Smooth muscle cell (in vitro differentiated cells): ENCODE measurements around the gene LRRTM2. TPM values are rescaled to one million over a fixed set of nuclear protein-coding genes. Genes with fewer than 3 reads are reported as not detected.

Source experiments
- DNase-seq: peaks from one replicate; lab custom pipeline; 2025; ENCODE audit not compliant: unreplicated experiment; lab: John Stamatoyannopoulos, UW
- H2AFZ ChIP-seq: fragments of 200-600 bp; sonication (generic); 2 replicates; pipeline ENCODE4 v1.6.0; 2016; ENCODE audit warnings: antibody characterized with exemption, low read depth, mild to moderate bottlenecking
- H3F3A ChIP-seq: fragments of 200-600 bp; sonication (generic); 2 replicates; pipeline ENCODE4 v1.6.0; 2017; ENCODE audit warnings: antibody characterized with exemption, low read depth
- H3K27ac ChIP-seq: fragments of 200-600 bp; sonication (generic); 2 replicates; pipeline ENCODE4 v1.5.1; 2016; ENCODE audit warnings: low read depth, mild to moderate bottlenecking
- H3K27me3 ChIP-seq: fragments of 200-600 bp; sonication (generic); 2 replicates; pipeline ENCODE4 v1.6.1; 2016; ENCODE audit warnings: low read depth, mild to moderate bottlenecking
- H3K36me3 ChIP-seq: fragments of 200-600 bp; sonication (generic); 2 replicates; pipeline ENCODE4 v1.5.1; 2016; ENCODE audit warnings: low read depth
- H3K4me1 ChIP-seq: fragments of 200-600 bp; sonication (generic); 2 replicates; pipeline ENCODE4 v1.5.1; 2016; ENCODE audit warnings: low read depth
- H3K4me2 ChIP-seq: fragments of 200-600 bp; sonication (generic); 2 replicates; pipeline ENCODE4 v1.6.0; 2016; ENCODE audit warnings: mild to moderate bottlenecking
- H3K4me3 ChIP-seq: fragments of 200-600 bp; sonication (generic); 2 replicates; pipeline ENCODE4 v1.5.1; 2016; ENCODE audit warnings: mild to moderate bottlenecking
- H3K79me2 ChIP-seq: fragments of 200-600 bp; sonication (generic); 2 replicates; pipeline ENCODE4 v1.6.0; 2016; ENCODE audit warnings: low read depth, mild to moderate bottlenecking
- H3K9ac ChIP-seq: fragments of 200-600 bp; sonication (generic); 2 replicates; pipeline ENCODE4 v1.6.0; 2016; ENCODE audit warnings: low read depth
- H3K9me3 ChIP-seq: fragments of 200-600 bp; sonication (generic); replicated peaks from 2 replicates; pipeline ENCODE4 v1.5.1; 2016; ENCODE audit warnings: low read depth
- H4K20me1 ChIP-seq: fragments of 200-600 bp; sonication (generic); 2 replicates; pipeline ENCODE4 v1.6.0; 2016; ENCODE audit warnings: low read depth
- CTCF ChIP-seq: fragments of 200-600 bp; sonication (generic); IDR thresholded peaks from 2 replicates; pipeline ENCODE4 v1.5.1; 2017; ENCODE audit warnings: borderline replicate concordance, mild to moderate bottlenecking, antibody characterized with exemption; ENCODE audit not compliant: insufficient read depth, poor library complexity, severe bottlenecking
- WGBS: methylation state at CpG from one replicate; pipeline ENCODE4 v1.1.7; 2016; ENCODE audit warnings: low lambda C conversion rate; 5-methylcytosine and 5-hydroxymethylcytosine counted together
- polyA plus RNA-seq: library from polyadenylated mRNA; unstranded; fragments of >200 nt; fragmentation: Nextera tagmentation; extraction: Ambion mirVana; gene quantifications from 2 replicates; pipeline ENCODE4 v1.2.1, GENCODE V29; 2016
- total RNA-seq: library from RNA; depleted of rRNA; stranded (reverse); fragments of >200 nt; gene quantifications from 2 replicates; pipeline ENCODE4 v1.2.3, GENCODE V29; 2014

LRRTM2 gene
- total and polyA plus RNA-seq, 2 experiments from 2014 or later: 0.81 to 0.95 TPM

DNA sequence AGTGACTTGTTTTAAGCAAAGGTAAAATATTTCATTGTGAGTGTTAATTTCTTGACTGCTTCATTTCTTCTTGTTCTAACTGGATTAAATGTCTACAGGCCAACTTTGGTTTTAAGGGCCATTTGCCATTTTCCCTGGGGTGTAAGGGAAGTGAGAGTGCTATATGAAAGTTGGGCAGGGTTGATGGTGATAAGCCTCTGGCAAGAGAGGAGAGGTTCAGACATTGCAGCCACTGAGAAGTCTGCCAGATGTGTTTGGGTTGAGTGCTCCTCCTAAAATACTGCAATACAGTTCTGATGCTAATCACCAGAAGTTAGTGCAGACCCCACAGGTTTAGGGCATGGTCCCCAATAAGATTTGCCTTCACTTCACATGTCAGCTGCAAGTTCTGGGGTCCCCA lies 14.9 kb upstream of the LRRTM2 start:
- Histone ChIP-seq H3K9me3 (no peaks in the 10 kb centered on the region), H2AFZ (no peak overlapping the region), H3K79me2 (peaks cover 35% of the 10 kb centered on the region), H3K27ac (no peak overlapping the region), H3K4me1 (no peaks in the 10 kb centered on the region), H3K4me3 (no peak overlapping the region), H3K27me3 (no peaks in the 10 kb centered on the region), H4K20me1 (peaks cover 60% of the 10 kb centered on the region), H3K9ac (no peak overlapping the region), H3F3A (peaks cover 13% of the 10 kb centered on the region), H3K36me3 (peaks cover 35% of the 10 kb centered on the region), H3K4me2 (no peak overlapping the region)
- no peak for TF ChIP-seq CTCF
- no peak for DNase-seq

- H4K20me1 ChIP-seq: peaks cover 85% of the 10 kb centered on the region
- no peak for TF ChIP-seq CTCF
- H3K9me3 ChIP-seq: no peaks in the 10 kb centered on the region
Observed at GRCh38 chr5:138884554-138884953, 9.4 kb upstream of the LRRTM2 start.

GRCh38 chr5:138884094-138884493 lies 9.0 kb upstream of the LRRTM2 start:
- peaks cover 25% of the 10 kb centered on the region for H3K36me3 ChIP-seq

More at GRCh38 chr5:138884554-138884953, 9.4 kb upstream of the LRRTM2 start:
- DNase-seq: no peak
- peaks cover 13% of the 10 kb centered on the region for H3F3A ChIP-seq
- no peak overlapping the region for H3K4me3 ChIP-seq
- no peak overlapping the region for H2AFZ ChIP-seq
- H3K9ac ChIP-seq: no peak overlapping the region
- H3K4me2 ChIP-seq: no peak overlapping the region
- H3K36me3 ChIP-seq: peaks cover 28% of the 10 kb centered on the region
- H3K79me2 ChIP-seq: peaks cover 72% of the 10 kb centered on the region
- H3K27me3 ChIP-seq: no peaks in the 10 kb centered on the region
- peaks cover 7% of the 10 kb centered on the region for H3K4me1 ChIP-seq
- no peak overlapping the region for H3K27ac ChIP-seq

More at GRCh38 chr5:138884094-138884493, 9.0 kb upstream of the LRRTM2 start:
- H3F3A ChIP-seq: peaks cover 13% of the 10 kb centered on the region
- no peak for DNase-seq
- H3K4me2 ChIP-seq: no peak overlapping the region
- no peak overlapping the region for H3K4me3 ChIP-seq
- peaks cover 7% of the 10 kb centered on the region for H3K4me1 ChIP-seq
- peaks cover 77% of the 10 kb centered on the region for H3K79me2 ChIP-seq
- 100% methylated on average over 1 of the region's 1 CpG for WGBS
- H3K9ac ChIP-seq: no peak overlapping the region
- TF ChIP-seq CTCF: no peak
- H3K27ac ChIP-seq: peak overlapping the region; percentile 1
- no peak overlapping the region for H2AFZ ChIP-seq
- no peaks in the 10 kb centered on the region for H3K27me3 ChIP-seq
- no peaks in the 10 kb centered on the region for H3K9me3 ChIP-seq
- H4K20me1 ChIP-seq: peaks cover 89% of the 10 kb centered on the region
